ENCODE data around the gene S100A7A.

Gene S100A7A

GRCh38 chr1:153415850-153416570, at the start of gene S100A7A:
Gene S100A7A, plus strand, starts transcription at chr1:153416520. Its CDS starts 1,563 bp downstream, at chr1:153418083.
- DNase-seq, result no peak

- DNase-seq, result no peak
Measured at GRCh38 chr1:153367090-153367489, 49.2 kb upstream of the S100A7A start.

- DNase-seq, result no peak
Measured at GRCh38 chr1:153368495-153368894, 47.8 kb upstream of the S100A7A start.

GRCh38 chr1:153370146-153370545, 46.2 kb upstream of the S100A7A start:
- DNase-seq, result no peak

GRCh38 chr1:153371231-153371630, 45.1 kb upstream of the S100A7A start:
- no peak for DNase-seq

- DNase-seq, result no peak
Measured at GRCh38 chr1:153372571-153372970, 43.7 kb upstream of the S100A7A start.

- DNase-seq, result no peak
Measured at GRCh38 chr1:153374071-153374470, 42.2 kb upstream of the S100A7A start.

GRCh38 chr1:153375511-153375910, 40.8 kb upstream of the S100A7A start, which contains the start of gene S100A12:
Gene S100A12, minus strand, starts transcription at chr1:153375621. Its CDS starts 1,029 bp downstream, at chr1:153374592.
- no peak for DNase-seq

- no peak for DNase-seq
Measured at GRCh38 chr1:153379591-153379990, 36.7 kb upstream of the S100A7A start.

- no peak for DNase-seq
Measured at GRCh38 chr1:153380711-153381110, 35.6 kb upstream of the S100A7A start.

- DNase-seq, result no peak
Measured at GRCh38 chr1:153384958-153385580, 31.3 kb upstream of the S100A7A start.

- no peak for DNase-seq
Measured at GRCh38 chr1:153386500-153386901, 29.8 kb upstream of the S100A7A start.

- DNase-seq, result no peak
Measured at GRCh38 chr1:153387001-153387400, 29.3 kb upstream of the S100A7A start.

- no peak for DNase-seq
Measured at GRCh38 chr1:153387785-153388184, 28.5 kb upstream of the S100A7A start.

- no peak for DNase-seq
Measured at GRCh38 chr1:153389401-153389800, 26.9 kb upstream of the S100A7A start.

GRCh38 chr1:153389973-153390879, 26.1 kb upstream of the S100A7A start:
- no peak for DNase-seq

- no peak for DNase-seq
Measured at GRCh38 chr1:153390938-153391710, 25.2 kb upstream of the S100A7A start, which contains the start of gene S100A8. Gene S100A8, minus strand, starts transcription at chr1:153391073. Its CDS starts 538 bp downstream, at chr1:153390535.

- no peak for DNase-seq
Measured at GRCh38 chr1:153392258-153392657, 24.1 kb upstream of the S100A7A start.

GRCh38 chr1:153392822-153393221, 23.5 kb upstream of the S100A7A start:
- DNase-seq, result no peak

GRCh38 chr1:153393926-153394325, 22.4 kb upstream of the S100A7A start:
- no peak for DNase-seq

- DNase-seq, result no peak
Measured at GRCh38 chr1:153394391-153394790, 21.9 kb upstream of the S100A7A start.

GRCh38 chr1:153395136-153395685, 21.1 kb upstream of the S100A7A start:
- DNase-seq, result no peak

Data from stimulated activated CD4-positive, alpha-beta T cell treated with anti-CD3 and anti-CD28 coated beads, Interleukin-4, amount 100 ng/mL, for 24 hours (primary cell).